Measurements from ENCODE around the gene MYL3.

MYL3 gene

GRCh38 chr3:46905661-46906451 lies 42.6 kb upstream of the MYL3 start:
- Histone ChIP-seq H3K9me3 (ENCODE audit: control insufficient read depth, low read length) (no peaks in the 10 kb centered on the region), H3K4me1 (ENCODE audit: control insufficient read depth, insufficient read depth, low read length, poor library complexity, severe bottlenecking) (peaks cover 15% of the 10 kb centered on the region), H3K4me3 (ENCODE audit: extremely low read depth, insufficient read depth, low read length, poor library complexity, severe bottlenecking) (no peak overlapping the region), H3K27ac (ENCODE audit: low read depth, low read length, severe bottlenecking) (no peak overlapping the region), H3K36me3 (ENCODE audit: control insufficient read depth, insufficient read depth, low read length) (no peaks in the 10 kb centered on the region)
- WGBS, 2 experiments (ENCODE audit: insufficient coverage in 2 of 2) = 87 to 89% methylated on average over 10 of the region's 11 CpGs

- no peaks in the 10 kb centered on the region for H3K9me3 ChIP-seq (ENCODE audit: control insufficient read depth, low read length)
- H3K27ac ChIP-seq (ENCODE audit: low read depth, low read length, severe bottlenecking) = no peak overlapping the region
- H3K4me3 ChIP-seq (ENCODE audit: extremely low read depth, insufficient read depth, low read length, poor library complexity, severe bottlenecking) = no peak overlapping the region
- 80 to 100% methylated on average over 2 of the region's 3 CpGs for WGBS, 2 experiments (ENCODE audit: insufficient coverage in 2 of 2)
- H3K36me3 ChIP-seq (ENCODE audit: control insufficient read depth, insufficient read depth, low read length) = no peaks in the 10 kb centered on the region
- H3K4me1 ChIP-seq (ENCODE audit: control insufficient read depth, insufficient read depth, low read length, poor library complexity, severe bottlenecking) = peaks cover 15% of the 10 kb centered on the region
Observed at GRCh38 chr3:46905213-46905560, 41.9 kb upstream of the MYL3 start.

- H3K9me3 ChIP-seq (ENCODE audit: control insufficient read depth, low read length) = no peaks in the 10 kb centered on the region
- 93 to 94% methylated on average over 11 to 15 of the region's 18 CpGs for WGBS, 2 experiments (ENCODE audit: insufficient coverage in 2 of 2)
Observed at GRCh38 chr3:46904303-46905212, 41.3 kb upstream of the MYL3 start.

GRCh38 chr3:46903341-46904302 lies 40.4 kb upstream of the MYL3 start:
- H3K36me3 ChIP-seq (ENCODE audit: control insufficient read depth, insufficient read depth, low read length) = no peaks in the 10 kb centered on the region
- no peak overlapping the region for H3K4me3 ChIP-seq (ENCODE audit: extremely low read depth, insufficient read depth, low read length, poor library complexity, severe bottlenecking)
- H3K9me3 ChIP-seq (ENCODE audit: control insufficient read depth, low read length) = no peaks in the 10 kb centered on the region
- H3K4me1 ChIP-seq (ENCODE audit: control insufficient read depth, insufficient read depth, low read length, poor library complexity, severe bottlenecking) = peaks cover 12% of the 10 kb centered on the region
- WGBS, 2 experiments (ENCODE audit: insufficient coverage in 2 of 2) = 88 to 92% methylated on average over 20 of the region's 21 CpGs
- no peak overlapping the region for H3K27ac ChIP-seq (ENCODE audit: low read depth, low read length, severe bottlenecking)

More at GRCh38 chr3:46904303-46905212, 41.3 kb upstream of the MYL3 start:
- Histone ChIP-seq H3K36me3 (ENCODE audit: control insufficient read depth, insufficient read depth, low read length) (no peaks in the 10 kb centered on the region), H3K4me1 (ENCODE audit: control insufficient read depth, insufficient read depth, low read length, poor library complexity, severe bottlenecking) (peaks cover 15% of the 10 kb centered on the region), H3K4me3 (ENCODE audit: extremely low read depth, insufficient read depth, low read length, poor library complexity, severe bottlenecking) (no peak overlapping the region), H3K27ac (ENCODE audit: low read depth, low read length, severe bottlenecking) (no peak overlapping the region)

- WGBS, 2 experiments (ENCODE audit: insufficient coverage in 2 of 2) = 91 to 92% methylated on average over 7 to 15 of the region's 15 CpGs
- Histone ChIP-seq H3K4me3 (ENCODE audit: extremely low read depth, insufficient read depth, low read length, poor library complexity, severe bottlenecking) (no peak overlapping the region), H3K4me1 (ENCODE audit: control insufficient read depth, insufficient read depth, low read length, poor library complexity, severe bottlenecking) (peaks cover 12% of the 10 kb centered on the region), H3K9me3 (ENCODE audit: control insufficient read depth, low read length) (no peaks in the 10 kb centered on the region), H3K36me3 (ENCODE audit: control insufficient read depth, insufficient read depth, low read length) (no peaks in the 10 kb centered on the region), H3K27ac (ENCODE audit: low read depth, low read length, severe bottlenecking) (no peak overlapping the region)
Observed at GRCh38 chr3:46902188-46902631, 39.0 kb upstream of the MYL3 start.

DNA sequence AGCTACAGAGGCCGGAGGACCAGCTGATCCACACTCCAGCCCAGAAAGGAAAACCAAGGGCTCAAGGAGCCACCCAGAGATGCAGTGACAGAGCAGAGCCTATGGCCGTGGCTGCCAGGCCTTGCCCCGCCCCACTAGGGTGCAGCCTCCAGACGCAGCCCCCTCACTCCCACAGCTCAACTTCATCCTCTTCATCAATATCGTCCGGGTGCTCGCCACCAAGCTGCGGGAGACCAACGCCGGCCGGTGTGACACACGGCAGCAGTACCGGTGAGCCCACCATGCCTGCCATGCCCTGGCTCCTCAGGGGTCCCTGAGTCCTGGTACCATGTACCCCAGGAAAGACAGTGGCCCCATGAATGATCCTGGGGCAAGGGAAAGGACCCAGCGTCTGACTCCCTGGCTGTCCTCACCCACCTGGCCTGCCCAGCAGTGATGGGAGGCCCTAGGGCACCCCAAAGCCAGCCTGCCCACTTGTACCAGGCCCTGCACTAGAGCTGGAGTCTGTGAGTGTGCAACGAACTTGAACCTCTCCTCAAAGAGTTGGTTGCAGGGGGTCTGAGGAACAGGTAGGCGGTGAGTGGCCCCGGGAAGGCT lies 38.4 kb upstream of the MYL3 start:
- peaks cover 12% of the 10 kb centered on the region for H3K4me1 ChIP-seq (ENCODE audit: control insufficient read depth, insufficient read depth, low read length, poor library complexity, severe bottlenecking)
- no peaks in the 10 kb centered on the region for H3K9me3 ChIP-seq (ENCODE audit: control insufficient read depth, low read length)
- 88 to 90% methylated on average over 12 to 17 of the region's 17 CpGs for WGBS, 2 experiments (ENCODE audit: insufficient coverage in 2 of 2)
- no peaks in the 10 kb centered on the region for H3K36me3 ChIP-seq (ENCODE audit: control insufficient read depth, insufficient read depth, low read length)
- H3K4me3 ChIP-seq (ENCODE audit: extremely low read depth, insufficient read depth, low read length, poor library complexity, severe bottlenecking) = no peak overlapping the region
- H3K27ac ChIP-seq (ENCODE audit: low read depth, low read length, severe bottlenecking) = no peak overlapping the region

- Histone ChIP-seq H3K9me3 (ENCODE audit: control insufficient read depth, low read length) (no peaks in the 10 kb centered on the region), H3K36me3 (ENCODE audit: control insufficient read depth, insufficient read depth, low read length) (no peaks in the 10 kb centered on the region), H3K4me1 (ENCODE audit: control insufficient read depth, insufficient read depth, low read length, poor library complexity, severe bottlenecking) (peaks cover 12% of the 10 kb centered on the region), H3K27ac (ENCODE audit: low read depth, low read length, severe bottlenecking) (no peak overlapping the region), H3K4me3 (ENCODE audit: extremely low read depth, insufficient read depth, low read length, poor library complexity, severe bottlenecking) (no peak overlapping the region)
- WGBS, 2 experiments (ENCODE audit: insufficient coverage in 2 of 2) = 89 to 94% methylated on average over 2 to 3 of the region's 3 CpGs
Observed at GRCh38 chr3:46901061-46901460, 37.8 kb upstream of the MYL3 start.

- no peaks in the 10 kb centered on the region for H3K9me3 ChIP-seq (ENCODE audit: control insufficient read depth, low read length)
Observed at GRCh38 chr3:46900356-46900755, 37.1 kb upstream of the MYL3 start.

DNA sequence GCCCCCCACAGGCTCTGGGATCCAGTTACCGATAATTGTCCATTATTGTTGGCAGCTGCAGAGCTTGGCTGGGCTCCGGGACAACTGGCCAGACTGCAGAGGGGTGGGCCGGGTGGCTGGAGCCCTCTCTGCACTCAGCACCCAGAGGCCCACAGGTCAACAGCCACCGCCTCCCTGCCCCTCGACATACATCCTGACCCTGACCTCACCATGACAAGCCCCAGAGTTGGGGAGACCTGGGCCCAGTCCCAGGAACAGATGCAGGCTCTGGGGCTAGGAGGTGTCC lies 36.7 kb upstream of the MYL3 start:
- no peaks in the 10 kb centered on the region for H3K36me3 ChIP-seq (ENCODE audit: control insufficient read depth, insufficient read depth, low read length)
- 98 to 100% methylated on average over 1 to 5 of the region's 5 CpGs for WGBS, 2 experiments (ENCODE audit: insufficient coverage in 2 of 2)
- peaks cover 12% of the 10 kb centered on the region for H3K4me1 ChIP-seq (ENCODE audit: control insufficient read depth, insufficient read depth, low read length, poor library complexity, severe bottlenecking)
- H3K4me3 ChIP-seq (ENCODE audit: extremely low read depth, insufficient read depth, low read length, poor library complexity, severe bottlenecking) = no peak overlapping the region
- no peaks in the 10 kb centered on the region for H3K9me3 ChIP-seq (ENCODE audit: control insufficient read depth, low read length)
- no peak overlapping the region for H3K27ac ChIP-seq (ENCODE audit: low read depth, low read length, severe bottlenecking)

More at GRCh38 chr3:46900356-46900755, 37.1 kb upstream of the MYL3 start:
- Histone ChIP-seq H3K27ac (ENCODE audit: low read depth, low read length, severe bottlenecking) (no peak overlapping the region), H3K4me1 (ENCODE audit: control insufficient read depth, insufficient read depth, low read length, poor library complexity, severe bottlenecking) (peaks cover 12% of the 10 kb centered on the region), H3K4me3 (ENCODE audit: extremely low read depth, insufficient read depth, low read length, poor library complexity, severe bottlenecking) (no peak overlapping the region), H3K36me3 (ENCODE audit: control insufficient read depth, insufficient read depth, low read length) (no peaks in the 10 kb centered on the region)
- 83 to 96% methylated on average over 1 to 4 of the region's 6 CpGs for WGBS, 2 experiments (ENCODE audit: insufficient coverage in 2 of 2)
